HepG2 (cell line): ENCODE measurements around the gene EMILIN3. TPM values are rescaled to one million over a fixed set of nuclear protein-coding genes. Genes with fewer than 3 reads are reported as not detected.

ENCODE experiments used
- ARNT ChIP-seq: fragments of 450-650 bp; IDR thresholded peaks from 2 replicates; pipeline ENCODE4 v1.6.1; 2017
- ATRX ChIP-seq: sonication (generic); formaldehyde crosslinking; IDR thresholded peaks from 2 replicates; pipeline ENCODE4 v1.4.0; 2020; ENCODE audit warnings: missing genetic modification reagents, borderline replicate concordance
- ELF1 ChIP-seq: sonication (generic); formaldehyde crosslinking; IDR thresholded peaks from 2 replicates; pipeline ENCODE4 v1.4.0; 2020; ENCODE audit warnings: missing genetic modification reagents
- IRF2 ChIP-seq: IDR thresholded peaks from 2 replicates; pipeline ENCODE4 v1.6.1; 2018; ENCODE audit warnings: missing genetic modification reagents, missing compliant biosample characterization
- KLF12 ChIP-seq: sonication (generic); formaldehyde crosslinking; IDR thresholded peaks from 2 replicates; pipeline ENCODE4 v1.4.0; 2020; ENCODE audit warnings: missing genetic modification reagents, borderline replicate concordance
- MAFG ChIP-seq: sonication (generic); formaldehyde crosslinking; IDR thresholded peaks from 2 replicates; pipeline ENCODE4 v1.5.1; 2020; ENCODE audit warnings: mild to moderate bottlenecking, missing genetic modification reagents
- MIXL1 ChIP-seq: IDR thresholded peaks from 2 replicates; pipeline ENCODE4 v1.6.1; 2016
- NAIF1 ChIP-seq: sonication (generic); formaldehyde crosslinking; IDR thresholded peaks from 2 replicates; pipeline ENCODE4 v1.5.0; 2020; ENCODE audit warnings: mild to moderate bottlenecking, missing genetic modification reagents, borderline replicate concordance
- NFIB ChIP-seq: sonication (generic); formaldehyde crosslinking; IDR thresholded peaks from 2 replicates; pipeline ENCODE4 v1.9.0; 2021; ENCODE audit warnings: missing genetic modification reagents, mild to moderate bottlenecking, borderline replicate concordance
- NR2F2 ChIP-seq: IDR thresholded peaks from 2 replicates; pipeline ENCODE4 v1.6.1; 2012; ENCODE audit warnings: low read depth, inconsistent platforms, borderline replicate concordance
- PAF1 ChIP-seq: IDR thresholded peaks from 2 replicates; pipeline ENCODE4 v1.6.1; 2016; ENCODE audit warnings: missing genetic modification reagents, missing compliant biosample characterization
- PAX8 ChIP-seq: sonication (generic); formaldehyde crosslinking; IDR thresholded peaks from 2 replicates; pipeline ENCODE4 v1.8.0; 2022; ENCODE audit warnings: mild to moderate bottlenecking, missing genetic modification reagents, borderline replicate concordance
- SP1 ChIP-seq, 2 experiments: fragments of 450-650 bp in 1 of 2; sonication (generic) in 1 of 2; formaldehyde crosslinking in 1 of 2; IDR thresholded peaks; 2 replicates each; pipeline versions ENCODE4 v1.4.0 to v1.6.1; 2016 to 2020; ENCODE audit warnings: missing genetic modification reagents in 1 of 2
- TARDBP ChIP-seq: sonication (generic); formaldehyde crosslinking; IDR thresholded peaks from 2 replicates; pipeline ENCODE4 v1.8.0; 2022; ENCODE audit warnings: mild to moderate bottlenecking, missing genetic modification reagents
- TBX3 ChIP-seq: fragments of 450-650 bp; IDR thresholded peaks from 2 replicates; pipeline ENCODE4 v1.6.1; 2017; ENCODE audit warnings: antibody characterized with exemption, mild to moderate bottlenecking, inconsistent platforms, borderline replicate concordance
- TCF7L2 ChIP-seq: IDR thresholded peaks from 2 replicates; pipeline ENCODE4 v1.6.1; 2011; ENCODE audit warnings: mild to moderate bottlenecking, low read depth, low read length, moderate library complexity
- TFAP4 ChIP-seq: sonication (generic); IDR thresholded peaks from 2 replicates; pipeline ENCODE4 v1.6.1; 2016; ENCODE audit warnings: low read depth, borderline replicate concordance
- ZC3H13 ChIP-seq: sonication (generic); formaldehyde crosslinking; IDR thresholded peaks from 2 replicates; pipeline ENCODE4 v1.8.1; 2023; ENCODE audit warnings: mild to moderate bottlenecking, missing genetic modification reagents, moderate library complexity
- ZMAT5 ChIP-seq: sonication (generic); formaldehyde crosslinking; IDR thresholded peaks from 2 replicates; pipeline ENCODE4 v1.5.0; 2020; ENCODE audit warnings: mild to moderate bottlenecking, low read depth, missing genetic modification reagents, borderline replicate concordance
- ZNF251 ChIP-seq: sonication (generic); formaldehyde crosslinking; IDR thresholded peaks from 2 replicates; pipeline ENCODE4 v1.9.0; 2021; ENCODE audit warnings: mild to moderate bottlenecking, missing genetic modification reagents
- ZNF260 ChIP-seq: sonication (generic); formaldehyde crosslinking; IDR thresholded peaks from 2 replicates; pipeline ENCODE4 v1.4.0; 2020; ENCODE audit warnings: missing genetic modification reagents, low read depth, mild to moderate bottlenecking, borderline replicate concordance
- ZNF382 ChIP-seq: sonication (generic); formaldehyde crosslinking; IDR thresholded peaks from 2 replicates; pipeline ENCODE4 v1.5.0; 2020; ENCODE audit warnings: missing genetic modification reagents, mild to moderate bottlenecking, borderline replicate concordance
- ZNF431 ChIP-seq: sonication (generic); formaldehyde crosslinking; IDR thresholded peaks from 2 replicates; pipeline ENCODE4 v1.9.0; 2022; ENCODE audit warnings: missing genetic modification reagents, low read depth, mild to moderate bottlenecking, borderline replicate concordance
- ZNF44 ChIP-seq: sonication (generic); formaldehyde crosslinking; IDR thresholded peaks from 2 replicates; pipeline ENCODE4 v1.5.1; 2020; ENCODE audit warnings: mild to moderate bottlenecking, missing genetic modification reagents
- ZNF570 ChIP-seq: sonication (generic); formaldehyde crosslinking; IDR thresholded peaks from 2 replicates; pipeline ENCODE4 v1.4.0; 2020; ENCODE audit warnings: mild to moderate bottlenecking, missing genetic modification reagents, borderline replicate concordance
- ZNF607 ChIP-seq: sonication (generic); formaldehyde crosslinking; IDR thresholded peaks from 2 replicates; pipeline ENCODE4 v1.5.1; 2020; ENCODE audit warnings: missing genetic modification reagents, mild to moderate bottlenecking, borderline replicate concordance
- ZNF713 ChIP-seq: sonication (generic); formaldehyde crosslinking; IDR thresholded peaks from 2 replicates; pipeline ENCODE4 v1.4.0; 2020; ENCODE audit warnings: mild to moderate bottlenecking, missing genetic modification reagents
- polyA plus RNA-seq, 8 experiments: library from polyadenylated mRNA; depleted of rRNA in 3 of 8; stranded (reverse) in 7 of 8; unstranded in 1 of 8; fragments of >200 nt; fragmentation: Illumina TruSeq in 4 of 8; extraction: Trizol in 4 of 8; gene quantifications; 2 replicates each; pipeline versions ENCODE4 v1.2.1 to v1.2.3, GENCODE V29; 2011 to 2016; ENCODE audit warnings: low read depth in 4 of 8, missing spikeins in 1 of 8, mixed read lengths in 1 of 8; ENCODE audit not compliant: insufficient read depth in 1 of 8
- total RNA-seq, 5 experiments: library from RNA; depleted of rRNA; stranded (reverse); fragments of >200 nt; fragmentation: Illumina TruSeq; extraction: Trizol; gene quantifications; 2 replicates each; pipeline ENCODE4 v1.2.3, GENCODE V29; 2016; ENCODE audit warnings: low read depth in 1 of 5
- TF ChIP-seq, protein P1 (sequence below): sonication (generic); formaldehyde crosslinking; IDR thresholded peaks from 2 replicates; pipeline ENCODE4 v1.4.0; 2020; ENCODE audit warnings: missing genetic modification reagents, borderline replicate concordance
- TF ChIP-seq, protein P2 (sequence below): sonication (generic); formaldehyde crosslinking; IDR thresholded peaks from 2 replicates; pipeline ENCODE4 v1.5.0; 2020; ENCODE audit warnings: missing genetic modification reagents

The EMILIN3 gene
- total and polyA plus RNA-seq, 2 of the 13 experiments (the other 11 are each of a cell fraction or from before 2014, with no cell fraction given): 0.25 to 0.29 TPM

DNA sequence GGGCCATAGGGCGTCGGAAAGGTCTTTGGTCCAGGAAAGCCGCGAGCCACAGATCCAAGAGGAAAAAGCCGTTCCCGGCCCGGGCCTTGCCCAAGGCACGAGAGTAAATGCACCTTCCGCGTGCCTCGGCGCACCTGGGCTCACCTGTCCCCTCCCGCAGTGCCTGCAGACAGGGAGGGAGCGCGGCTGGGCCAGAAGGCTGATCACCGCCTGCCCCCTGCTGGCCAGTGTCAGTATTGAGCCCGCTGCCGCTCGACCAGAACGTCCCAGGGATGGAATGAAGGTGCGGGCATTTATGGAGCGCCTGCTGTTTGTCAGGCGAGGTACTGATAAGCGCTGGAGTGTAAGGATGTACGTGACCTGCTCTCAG lies 26.7 kb downstream of the EMILIN3 start (continued):
- TF ChIP-seq, protein P1, sequence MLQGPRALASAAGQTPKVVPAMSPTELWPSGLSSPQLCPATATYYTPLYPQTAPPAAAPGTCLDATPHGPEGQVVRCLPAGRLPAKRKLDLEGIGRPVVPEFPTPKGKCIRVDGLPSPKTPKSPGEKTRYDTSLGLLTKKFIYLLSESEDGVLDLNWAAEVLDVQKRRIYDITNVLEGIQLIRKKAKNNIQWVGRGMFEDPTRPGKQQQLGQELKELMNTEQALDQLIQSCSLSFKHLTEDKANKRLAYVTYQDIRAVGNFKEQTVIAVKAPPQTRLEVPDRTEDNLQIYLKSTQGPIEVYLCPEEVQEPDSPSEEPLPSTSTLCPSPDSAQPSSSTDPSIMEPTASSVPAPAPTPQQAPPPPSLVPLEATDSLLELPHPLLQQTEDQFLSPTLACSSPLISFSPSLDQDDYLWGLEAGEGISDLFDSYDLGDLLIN: no peak
- TF ChIP-seq NR2F2 (no peak; the same call in 1 of the 2 replicates), PAX8 (peak; percentile 39; the same call in 1 of the 2 replicates), MIXL1 (CRISPR knock-in tag) (0 out of 2 replicates have a peak, but pooled peaks have one; percentile 66), TFAP4 (0 out of 2 replicates have a peak, but pooled peaks have one; percentile 42), ZMAT5 (no peak), ATRX (no peak), KLF12 (CRISPR knock-in tag) (no peak; the same call in 1 of the 2 replicates), ZNF607 (CRISPR knock-in tag) (peak; percentile 92; the same call in 1 of the 2 replicates), ZNF713 (0 out of 2 replicates have a peak, but pooled peaks have one; percentile 88), ZC3H13 (CRISPR knock-in tag) (no peak), PAF1 (CRISPR knock-in tag) (no peak), TCF7L2 (no peak), ZNF431 (CRISPR knock-in tag) (no peak), ELF1 (CRISPR knock-in tag) (peak; percentile 43; the same call in 1 of the 2 replicates), NFIB (CRISPR knock-in tag) (no peak), TARDBP (0 out of 2 replicates have a peak, but pooled peaks have one; percentile 23), ZNF251 (CRISPR knock-in tag) (no peak), NAIF1 (CRISPR knock-in tag) (no peak), ZNF382 (CRISPR knock-in tag) (no peak), SP1 (IDR thresholded peaks at IDR 0.05) (no peak), SP1 (CRISPR knock-in tag; IDR thresholded peaks at IDR 0.05) (peak; percentile 53), ZNF260 (CRISPR knock-in tag) (no peak), TBX3 (no peak), ZNF44 (CRISPR knock-in tag) (0 out of 2 replicates have a peak, but pooled peaks have one; percentile 46), ZNF570 (CRISPR knock-in tag) (no peak), IRF2 (peak; percentile 89), ARNT (no peak), MAFG (CRISPR knock-in tag) (no peak; the same call in 1 of the 2 replicates)
- TF ChIP-seq, protein P2, sequence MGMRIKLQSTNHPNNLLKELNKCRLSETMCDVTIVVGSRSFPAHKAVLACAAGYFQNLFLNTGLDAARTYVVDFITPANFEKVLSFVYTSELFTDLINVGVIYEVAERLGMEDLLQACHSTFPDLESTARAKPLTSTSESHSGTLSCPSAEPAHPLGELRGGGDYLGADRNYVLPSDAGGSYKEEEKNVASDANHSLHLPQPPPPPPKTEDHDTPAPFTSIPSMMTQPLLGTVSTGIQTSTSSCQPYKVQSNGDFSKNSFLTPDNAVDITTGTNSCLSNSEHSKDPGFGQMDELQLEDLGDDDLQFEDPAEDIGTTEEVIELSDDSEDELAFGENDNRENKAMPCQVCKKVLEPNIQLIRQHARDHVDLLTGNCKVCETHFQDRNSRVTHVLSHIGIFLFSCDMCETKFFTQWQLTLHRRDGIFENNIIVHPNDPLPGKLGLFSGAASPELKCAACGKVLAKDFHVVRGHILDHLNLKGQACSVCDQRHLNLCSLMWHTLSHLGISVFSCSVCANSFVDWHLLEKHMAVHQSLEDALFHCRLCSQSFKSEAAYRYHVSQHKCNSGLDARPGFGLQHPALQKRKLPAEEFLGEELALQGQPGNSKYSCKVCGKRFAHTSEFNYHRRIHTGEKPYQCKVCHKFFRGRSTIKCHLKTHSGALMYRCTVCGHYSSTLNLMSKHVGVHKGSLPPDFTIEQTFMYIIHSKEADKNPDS (CRISPR knock-in tag): no peak
